Smooth muscle cell (in vitro differentiated cells): ENCODE data around the gene IGF2. TPM values are rescaled to one million over a fixed set of nuclear protein-coding genes. Genes with fewer than 3 reads are reported as not detected.

Source experiments
- DNase-seq: peaks from one replicate; lab custom pipeline; 2025; ENCODE audit not compliant: unreplicated experiment; lab: John Stamatoyannopoulos, UW
- H2AFZ ChIP-seq: fragments of 200-600 bp; sonication (generic); 2 replicates; pipeline ENCODE4 v1.6.0; 2016; ENCODE audit warnings: antibody characterized with exemption, low read depth, mild to moderate bottlenecking
- H3F3A ChIP-seq: fragments of 200-600 bp; sonication (generic); 2 replicates; pipeline ENCODE4 v1.6.0; 2017; ENCODE audit warnings: antibody characterized with exemption, low read depth
- H3K27ac ChIP-seq: fragments of 200-600 bp; sonication (generic); 2 replicates; pipeline ENCODE4 v1.5.1; 2016; ENCODE audit warnings: low read depth, mild to moderate bottlenecking
- H3K27me3 ChIP-seq: fragments of 200-600 bp; sonication (generic); 2 replicates; pipeline ENCODE4 v1.6.1; 2016; ENCODE audit warnings: low read depth, mild to moderate bottlenecking
- H3K36me3 ChIP-seq: fragments of 200-600 bp; sonication (generic); 2 replicates; pipeline ENCODE4 v1.5.1; 2016; ENCODE audit warnings: low read depth
- H3K4me1 ChIP-seq: fragments of 200-600 bp; sonication (generic); 2 replicates; pipeline ENCODE4 v1.5.1; 2016; ENCODE audit warnings: low read depth
- H3K4me2 ChIP-seq: fragments of 200-600 bp; sonication (generic); 2 replicates; pipeline ENCODE4 v1.6.0; 2016; ENCODE audit warnings: mild to moderate bottlenecking
- H3K4me3 ChIP-seq: fragments of 200-600 bp; sonication (generic); 2 replicates; pipeline ENCODE4 v1.5.1; 2016; ENCODE audit warnings: mild to moderate bottlenecking
- H3K79me2 ChIP-seq: fragments of 200-600 bp; sonication (generic); 2 replicates; pipeline ENCODE4 v1.6.0; 2016; ENCODE audit warnings: low read depth, mild to moderate bottlenecking
- H3K9ac ChIP-seq: fragments of 200-600 bp; sonication (generic); 2 replicates; pipeline ENCODE4 v1.6.0; 2016; ENCODE audit warnings: low read depth
- H3K9me3 ChIP-seq: fragments of 200-600 bp; sonication (generic); replicated peaks from 2 replicates; pipeline ENCODE4 v1.5.1; 2016; ENCODE audit warnings: low read depth
- H4K20me1 ChIP-seq: fragments of 200-600 bp; sonication (generic); 2 replicates; pipeline ENCODE4 v1.6.0; 2016; ENCODE audit warnings: low read depth
- whole genome bisulfite sequencing: methylation state at CpG from one replicate; pipeline ENCODE4 v1.1.7; 2016; ENCODE audit warnings: low lambda C conversion rate; 5-methylcytosine and 5-hydroxymethylcytosine counted together
- polyA plus RNA-seq: library from polyadenylated mRNA; unstranded; fragments of >200 nt; fragmentation: Nextera tagmentation; extraction: Ambion mirVana; gene quantifications from 2 replicates; pipeline ENCODE4 v1.2.1, GENCODE V29; 2016
- total RNA-seq: library from RNA; depleted of rRNA; stranded (reverse); fragments of >200 nt; gene quantifications from 2 replicates; pipeline ENCODE4 v1.2.3, GENCODE V29; 2014
- TF ChIP-seq, protein P1 (sequence below): fragments of 200-600 bp; sonication (generic); IDR thresholded peaks from 2 replicates; pipeline ENCODE4 v1.5.1; 2017; ENCODE audit warnings: borderline replicate concordance, mild to moderate bottlenecking, antibody characterized with exemption; ENCODE audit not compliant: insufficient read depth, poor library complexity, severe bottlenecking

Gene IGF2
- total and polyA plus RNA-seq, 2 experiments from 2014 or later, result 2,086 to 3,877 TPM

DNA sequence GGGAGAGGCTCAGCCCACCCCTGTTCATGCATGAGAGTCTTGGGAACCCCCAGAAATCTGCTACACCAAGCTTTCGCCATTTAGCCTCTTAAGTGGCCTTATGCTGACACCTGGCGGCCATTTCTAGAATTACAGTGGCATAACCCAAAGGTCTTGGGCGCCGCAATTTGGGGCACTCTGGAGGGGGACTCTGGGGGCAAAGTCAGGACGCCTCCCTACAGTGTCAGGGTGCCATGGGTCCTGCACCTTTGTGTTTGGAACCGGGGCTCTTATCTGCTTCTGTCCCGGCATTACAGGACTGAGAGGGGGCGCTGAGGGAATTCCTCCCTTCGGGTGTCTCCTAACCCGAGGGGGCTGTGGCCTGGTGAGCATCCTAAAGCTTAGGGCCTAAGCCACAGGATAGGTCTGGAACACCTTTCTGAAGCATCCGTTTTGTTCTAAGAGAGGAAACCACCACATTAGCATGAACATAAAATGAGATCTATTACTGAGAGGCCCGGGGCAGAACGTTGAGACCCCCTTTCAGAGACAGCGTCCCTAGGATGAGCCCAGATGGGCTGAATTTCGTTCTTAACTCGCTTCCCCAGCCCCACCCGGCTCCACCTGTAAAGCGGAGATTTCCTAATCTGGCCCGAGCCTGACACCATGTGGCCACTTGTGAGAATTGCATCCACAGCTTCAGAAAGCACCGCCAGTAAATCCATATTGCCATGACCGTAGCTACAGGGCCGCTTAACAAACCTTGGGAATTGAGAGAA is 12.5 kb upstream of the IGF2 start:
- DNase-seq, result peak; percentile 40
- peak overlapping the region; percentile 85 for H3K4me2 ChIP-seq

DNA sequence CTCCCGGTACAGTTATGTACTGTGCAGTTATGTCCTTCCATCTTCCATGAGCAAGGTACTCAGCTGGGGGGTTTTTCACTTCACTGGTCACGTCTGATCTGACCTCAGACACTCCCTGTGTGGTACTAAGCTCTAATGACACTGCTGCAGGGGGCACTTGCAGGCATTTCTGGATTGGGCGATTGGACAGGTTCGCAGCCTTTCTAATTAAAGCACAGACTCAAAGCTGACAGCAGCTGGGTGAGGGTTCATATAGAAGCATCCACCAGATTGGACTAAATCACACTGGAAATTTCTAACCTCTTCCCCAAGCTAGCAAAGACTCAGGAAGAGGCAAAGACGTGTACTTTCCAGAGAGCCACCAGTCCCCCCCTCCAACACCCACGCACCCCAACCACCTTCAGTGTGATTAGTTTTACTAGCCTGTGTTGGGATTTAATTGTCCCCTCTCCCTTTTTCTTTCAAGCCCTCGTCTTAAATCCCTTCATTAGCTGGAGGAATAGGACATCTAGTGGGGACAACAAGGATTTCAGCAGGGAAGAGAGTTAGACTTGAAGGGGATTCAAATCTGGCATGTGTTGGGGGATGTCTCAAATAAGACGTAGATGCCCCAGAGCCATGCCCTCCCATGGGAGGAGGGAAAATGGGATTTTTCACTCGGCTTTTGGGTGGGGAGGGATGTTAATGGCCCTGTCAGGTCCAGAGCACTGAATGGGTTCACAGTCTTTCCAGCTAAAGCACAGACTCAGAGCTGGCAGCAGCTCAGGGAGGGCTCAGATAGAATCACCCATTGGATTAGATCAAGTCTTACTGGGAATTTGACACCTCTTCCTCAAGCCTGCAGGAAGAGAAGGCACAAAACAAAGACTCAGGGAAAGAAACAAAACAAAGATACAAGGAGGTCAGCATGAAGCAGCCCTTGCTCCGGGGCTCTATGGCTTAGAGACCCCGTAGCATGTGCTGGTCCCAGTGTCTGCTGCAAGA is 11.0 kb upstream of the IGF2 start:
- Histone ChIP-seq H3K79me2 (peaks cover 4% of the 10 kb centered on the region), H4K20me1 (no peaks in the 10 kb centered on the region), H2AFZ (no peak overlapping the region), H3K9ac (no peak overlapping the region), H3K27ac (no peak overlapping the region), H3K27me3 (no peaks in the 10 kb centered on the region), H3K4me3 (no peak overlapping the region), H3K4me2 (no peak overlapping the region), H3K4me1 (peaks cover 27% of the 10 kb centered on the region), H3K9me3 (no peaks in the 10 kb centered on the region), H3F3A (no peaks in the 10 kb centered on the region), H3K36me3 (no peaks in the 10 kb centered on the region)
- no peak for DNase-seq
- TF ChIP-seq, protein P1, sequence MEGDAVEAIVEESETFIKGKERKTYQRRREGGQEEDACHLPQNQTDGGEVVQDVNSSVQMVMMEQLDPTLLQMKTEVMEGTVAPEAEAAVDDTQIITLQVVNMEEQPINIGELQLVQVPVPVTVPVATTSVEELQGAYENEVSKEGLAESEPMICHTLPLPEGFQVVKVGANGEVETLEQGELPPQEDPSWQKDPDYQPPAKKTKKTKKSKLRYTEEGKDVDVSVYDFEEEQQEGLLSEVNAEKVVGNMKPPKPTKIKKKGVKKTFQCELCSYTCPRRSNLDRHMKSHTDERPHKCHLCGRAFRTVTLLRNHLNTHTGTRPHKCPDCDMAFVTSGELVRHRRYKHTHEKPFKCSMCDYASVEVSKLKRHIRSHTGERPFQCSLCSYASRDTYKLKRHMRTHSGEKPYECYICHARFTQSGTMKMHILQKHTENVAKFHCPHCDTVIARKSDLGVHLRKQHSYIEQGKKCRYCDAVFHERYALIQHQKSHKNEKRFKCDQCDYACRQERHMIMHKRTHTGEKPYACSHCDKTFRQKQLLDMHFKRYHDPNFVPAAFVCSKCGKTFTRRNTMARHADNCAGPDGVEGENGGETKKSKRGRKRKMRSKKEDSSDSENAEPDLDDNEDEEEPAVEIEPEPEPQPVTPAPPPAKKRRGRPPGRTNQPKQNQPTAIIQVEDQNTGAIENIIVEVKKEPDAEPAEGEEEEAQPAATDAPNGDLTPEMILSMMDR, result peak; percentile 75
- 44% methylated on average over 11 of the region's 11 CpGs for WGBS

More for the DNA sequence above, 12.5 kb upstream of the IGF2 start:
- Histone ChIP-seq H3K4me1 (peaks cover 27% of the 10 kb centered on the region), H2AFZ (peak overlapping the region; percentile 3), H3K4me3 (peak overlapping the region; percentile 9), H3K9me3 (no peaks in the 10 kb centered on the region), H3F3A (no peaks in the 10 kb centered on the region), H4K20me1 (no peaks in the 10 kb centered on the region), H3K79me2 (no peaks in the 10 kb centered on the region), H3K27ac (no peak overlapping the region), H3K27me3 (no peaks in the 10 kb centered on the region), H3K9ac (no peak overlapping the region), H3K36me3 (no peaks in the 10 kb centered on the region)
- TF ChIP-seq, protein P1, result peak; percentile 90
- 9% methylated on average over 22 of the region's 22 CpGs for WGBS

DNA sequence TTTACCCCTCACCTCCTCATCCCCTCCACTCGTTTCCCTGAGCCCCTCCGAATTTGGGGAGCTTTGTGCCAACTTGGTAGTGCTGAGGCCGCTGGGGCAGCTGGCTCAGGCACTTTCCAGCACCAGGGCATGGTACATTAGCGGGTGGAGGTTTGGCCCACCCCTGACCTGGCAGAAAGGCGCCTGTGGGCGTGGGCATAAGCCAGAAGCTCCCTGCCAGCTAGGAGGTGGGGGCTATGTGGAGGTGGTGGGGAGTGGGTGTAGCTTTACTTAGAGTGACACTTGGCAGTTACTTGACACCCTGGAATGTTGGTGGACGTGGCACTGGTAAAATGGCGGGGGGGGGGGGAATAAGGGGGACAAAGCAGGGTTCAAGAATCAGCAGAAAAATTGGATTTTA is 10.3 kb upstream of the IGF2 start:
- H3K9ac ChIP-seq, result no peak overlapping the region
- no peak overlapping the region for H3K4me3 ChIP-seq
- no peaks in the 10 kb centered on the region for H3K36me3 ChIP-seq
- 85% methylated on average over 7 of the region's 8 CpGs for WGBS
- no peaks in the 10 kb centered on the region for H3K9me3 ChIP-seq
- peaks cover 27% of the 10 kb centered on the region for H3K4me1 ChIP-seq
- peaks cover 2% of the 10 kb centered on the region for H4K20me1 ChIP-seq
- no peak overlapping the region for H2AFZ ChIP-seq
- H3K27ac ChIP-seq, result no peak overlapping the region
- DNase-seq, result no peak
- H3K27me3 ChIP-seq, result no peaks in the 10 kb centered on the region
- TF ChIP-seq, protein P1, result no peak
- H3F3A ChIP-seq, result no peaks in the 10 kb centered on the region
- no peak overlapping the region for H3K4me2 ChIP-seq
- peaks cover 11% of the 10 kb centered on the region for H3K79me2 ChIP-seq
